ENCODE measurements around the gene DLGAP1.

The DLGAP1 gene

DNA sequence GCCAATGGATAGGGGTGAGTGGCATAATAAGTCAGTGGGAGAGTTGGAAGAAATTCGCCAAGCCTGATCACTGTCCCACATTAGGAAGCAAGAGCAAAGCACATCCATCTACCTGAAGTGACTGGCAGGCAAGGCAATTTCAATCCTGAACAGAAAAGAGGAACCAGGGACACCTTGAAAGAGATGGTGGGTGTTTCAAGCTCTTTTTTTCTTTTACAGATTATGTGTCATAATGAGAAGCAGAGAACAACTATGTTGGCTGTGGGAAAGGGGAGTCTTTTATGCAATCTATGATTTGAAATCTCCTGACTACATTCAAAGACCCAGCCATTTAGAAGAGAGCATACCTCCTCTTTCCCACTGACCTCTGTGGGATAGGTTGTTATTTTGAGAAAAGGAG, 941.6 kb downstream of the DLGAP1 start:
- no peak for DNase-seq

DNA sequence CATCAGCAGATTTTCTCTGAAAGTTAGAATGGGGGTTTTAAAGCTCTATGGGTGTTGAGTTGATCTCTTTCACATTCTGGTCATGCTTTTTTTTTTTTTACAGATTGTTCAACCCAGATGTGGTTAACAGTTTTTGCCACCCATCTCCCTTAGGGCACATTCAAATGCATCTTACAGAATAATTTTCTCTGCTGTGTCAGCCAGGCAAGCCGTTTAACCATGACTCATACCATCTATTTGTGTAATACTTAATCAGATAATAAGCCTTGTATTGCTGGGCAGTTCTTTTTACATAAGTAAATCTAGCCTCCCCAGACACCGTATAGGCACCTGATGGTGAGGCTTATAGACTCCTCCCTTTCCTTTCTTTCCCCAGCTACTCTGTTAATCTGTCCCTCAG, 943.1 kb downstream of the DLGAP1 start:
- DNase-seq, result no peak

DNA sequence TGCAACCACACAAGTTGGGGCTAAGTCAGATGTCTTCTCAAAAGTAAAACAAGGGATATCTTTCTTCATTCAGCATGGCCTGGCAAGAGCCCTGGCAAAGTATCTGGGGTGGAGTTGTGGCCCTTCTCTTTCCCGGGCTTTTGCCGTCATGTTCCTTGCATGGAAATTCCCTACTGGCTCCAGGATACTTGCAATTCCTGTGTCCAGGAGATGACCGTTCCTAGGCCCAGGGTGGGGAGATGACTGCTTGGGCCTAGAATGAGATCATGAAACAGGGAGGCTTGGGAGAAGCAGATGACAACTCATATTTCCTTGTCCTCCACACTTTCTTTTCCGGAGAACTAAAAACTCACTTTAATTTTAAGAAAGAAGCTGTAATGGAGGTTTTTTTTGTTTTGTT, 944.2 kb downstream of the DLGAP1 start:
- DNase-seq, result no peak

DNA sequence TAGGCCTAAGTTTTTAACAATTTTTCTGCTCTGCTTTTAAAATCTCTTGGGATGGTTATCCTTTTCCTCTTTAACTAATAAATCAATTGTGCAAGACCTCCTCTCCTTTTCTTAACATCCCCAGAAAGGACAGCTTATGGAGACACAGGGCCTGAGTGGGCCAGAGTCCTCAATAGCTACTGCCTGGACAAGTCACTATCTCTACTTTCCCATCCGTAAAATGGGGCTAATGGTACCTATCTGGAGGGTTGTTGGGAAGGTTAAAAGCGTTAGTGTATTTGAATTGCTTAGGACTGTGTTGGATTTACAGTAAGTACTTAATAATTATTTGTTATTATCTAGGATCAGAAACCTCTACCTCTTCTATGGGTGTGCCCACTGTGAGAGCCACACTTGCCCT, 945.1 kb downstream of the DLGAP1 start:
- no peak for DNase-seq

DNA sequence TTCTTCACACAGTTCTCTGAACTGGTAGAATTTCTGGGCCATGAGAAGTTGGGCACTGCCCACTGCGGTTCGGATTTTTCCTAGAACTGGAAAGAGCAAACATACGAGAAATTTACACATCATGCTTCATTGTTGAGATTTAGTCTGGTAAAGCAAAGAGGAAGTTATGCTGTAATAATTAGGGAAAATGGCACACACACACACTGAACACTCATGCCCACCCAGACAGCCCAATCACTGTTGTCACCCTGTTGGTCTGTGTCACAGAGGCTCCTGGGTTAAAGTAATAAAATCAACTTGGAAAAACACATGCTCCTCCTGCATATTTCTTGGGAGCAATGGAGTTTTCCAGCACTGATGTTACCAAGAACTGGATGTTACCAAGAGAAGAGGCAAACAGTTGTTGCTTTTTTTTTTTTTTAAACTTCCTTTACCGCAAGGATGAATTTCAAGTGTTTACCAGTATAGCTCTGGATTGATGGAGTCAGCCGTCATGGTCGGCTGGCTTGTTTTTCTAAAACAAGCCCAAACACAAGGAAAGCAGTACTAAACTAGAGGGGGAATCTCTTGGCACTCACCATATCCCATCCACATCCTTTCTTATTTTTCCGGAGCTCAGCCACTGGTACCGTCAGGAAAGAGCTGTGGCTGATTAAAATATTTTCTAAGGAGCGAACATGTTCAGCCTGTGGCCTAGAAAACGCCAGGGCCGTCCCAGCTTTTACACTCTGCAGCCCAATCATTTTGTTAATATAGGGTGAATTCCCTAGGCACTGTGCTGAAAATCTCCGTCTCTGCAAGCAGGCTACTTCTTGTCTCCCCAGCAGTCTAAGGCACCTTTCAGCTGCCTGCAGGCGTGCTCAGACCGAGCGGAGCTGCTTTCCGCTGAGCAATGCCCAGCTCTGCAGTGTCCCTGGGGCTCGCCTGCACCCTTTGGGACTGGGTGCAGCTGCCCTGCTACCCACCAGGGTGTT, 946.2 kb downstream of the DLGAP1 start:
- DNase-seq, result no peak

DNA sequence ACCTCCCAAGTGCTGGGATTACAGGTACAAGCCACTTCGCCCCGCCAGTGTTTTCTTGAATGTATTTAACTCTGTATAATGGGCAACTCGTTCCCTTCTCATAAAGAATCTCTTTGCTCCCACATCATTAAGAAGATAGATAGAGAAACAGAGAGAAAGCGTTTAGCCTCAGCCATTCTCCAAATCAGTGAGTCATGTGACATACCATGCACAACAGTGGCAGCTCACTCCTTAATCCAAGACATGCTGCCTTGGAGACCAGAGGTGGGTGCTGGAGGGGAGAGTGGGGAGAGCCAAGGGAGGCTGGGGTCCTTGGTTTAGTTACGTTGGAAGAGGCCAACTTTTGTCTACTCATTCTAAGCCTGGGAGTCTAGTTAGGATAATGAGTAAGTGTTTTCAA, 950.5 kb downstream of the DLGAP1 start:
- DNase-seq, result no peak

DNA sequence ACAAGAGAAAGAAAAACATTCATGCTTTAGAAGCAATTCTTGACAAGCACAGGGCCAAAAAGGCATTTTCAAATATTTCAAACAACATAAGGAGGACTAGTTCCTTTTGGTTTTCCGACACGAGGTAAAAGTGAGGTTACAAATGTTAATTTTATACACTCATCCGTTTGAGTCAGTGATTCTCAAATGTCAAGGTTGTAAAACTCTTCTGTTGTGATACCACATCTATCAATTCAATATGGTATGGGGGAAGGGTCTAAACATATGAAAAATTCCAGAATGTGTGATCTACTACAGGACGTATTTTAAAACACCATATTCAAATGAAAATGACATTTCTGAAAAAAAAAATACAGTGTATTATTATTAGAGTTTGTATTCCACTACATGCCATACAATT, 952.5 kb downstream of the DLGAP1 start:
- DNase-seq, result no peak

DNA sequence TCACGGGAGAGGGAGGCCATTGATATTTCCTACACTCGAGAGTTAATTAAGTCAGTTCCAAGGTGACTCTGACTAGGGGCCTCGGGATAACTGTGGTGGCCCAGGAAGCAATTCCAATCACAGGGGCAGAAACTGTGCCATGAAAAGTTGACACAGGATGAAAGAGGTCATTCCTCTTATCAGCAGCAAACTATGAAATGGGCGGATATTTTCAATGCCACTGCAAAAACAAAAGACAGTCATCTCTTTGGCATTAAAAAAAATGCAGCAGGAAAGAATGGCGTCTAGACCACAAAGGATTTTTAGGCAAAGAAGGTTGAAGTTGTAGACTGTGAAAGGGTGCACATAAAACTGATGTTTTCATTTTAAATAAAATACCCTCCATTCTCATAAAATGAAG, 955.1 kb downstream of the DLGAP1 start:
- DNase-seq, result no peak

DNA sequence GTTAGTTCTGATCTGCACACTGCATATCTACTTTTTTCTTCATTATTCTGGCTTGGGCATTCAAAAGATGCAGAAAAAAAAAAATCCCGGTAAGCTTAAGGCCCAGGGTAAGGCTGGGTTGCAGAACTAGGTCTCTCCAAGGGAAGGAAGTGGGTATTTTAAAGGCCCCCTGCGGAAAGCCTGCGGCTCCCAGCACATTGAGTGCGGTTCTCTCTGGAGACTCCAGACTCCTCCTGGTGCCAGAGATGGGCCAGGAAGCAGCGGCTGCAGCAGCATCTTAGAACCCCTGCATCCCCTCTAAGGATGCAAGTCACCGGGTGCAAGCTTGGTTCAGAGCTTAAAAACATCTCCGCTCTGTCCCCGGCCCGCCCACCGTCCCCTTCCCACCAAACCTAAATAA, 955.6 kb downstream of the DLGAP1 start:
- DNase-seq, result no peak

DNA sequence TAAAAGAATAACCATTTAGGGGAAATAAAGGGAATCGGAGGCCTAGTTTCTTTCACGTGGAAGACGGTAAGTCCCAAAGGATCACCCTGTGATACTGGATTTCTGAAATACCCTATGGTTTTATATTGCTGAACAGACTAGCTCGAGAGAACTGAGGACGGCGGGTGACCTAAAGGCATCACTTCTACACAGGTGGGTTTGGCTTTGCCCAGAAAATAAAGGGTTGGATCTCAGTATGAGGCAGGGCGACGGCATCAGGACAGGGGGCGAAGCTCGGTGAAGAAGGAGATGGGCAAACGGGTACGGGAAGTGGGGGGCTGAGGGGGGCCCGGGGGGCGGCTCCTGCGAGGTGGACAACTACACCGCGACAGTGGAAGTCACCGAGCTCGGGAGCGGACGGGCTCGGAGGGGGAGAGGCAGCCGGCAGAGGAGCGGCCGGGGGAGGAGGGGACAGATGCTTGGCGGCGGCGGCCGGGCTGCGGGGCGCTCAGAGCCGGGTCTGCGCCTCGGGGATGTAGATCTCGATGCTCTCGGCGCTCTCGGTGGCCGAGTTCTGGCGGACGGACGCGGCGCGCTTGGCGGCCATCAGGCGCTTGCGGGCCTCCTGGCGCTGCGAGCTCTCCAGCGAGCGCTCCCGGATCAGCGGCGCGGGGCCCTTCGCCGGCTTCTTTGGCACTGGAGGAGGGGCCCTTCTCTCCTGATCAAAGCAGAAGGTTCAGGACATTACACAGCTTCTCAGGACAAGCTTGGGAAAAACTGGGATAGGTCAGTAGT, 956.2 kb downstream of the DLGAP1 start:
- no peak for DNase-seq

DNA sequence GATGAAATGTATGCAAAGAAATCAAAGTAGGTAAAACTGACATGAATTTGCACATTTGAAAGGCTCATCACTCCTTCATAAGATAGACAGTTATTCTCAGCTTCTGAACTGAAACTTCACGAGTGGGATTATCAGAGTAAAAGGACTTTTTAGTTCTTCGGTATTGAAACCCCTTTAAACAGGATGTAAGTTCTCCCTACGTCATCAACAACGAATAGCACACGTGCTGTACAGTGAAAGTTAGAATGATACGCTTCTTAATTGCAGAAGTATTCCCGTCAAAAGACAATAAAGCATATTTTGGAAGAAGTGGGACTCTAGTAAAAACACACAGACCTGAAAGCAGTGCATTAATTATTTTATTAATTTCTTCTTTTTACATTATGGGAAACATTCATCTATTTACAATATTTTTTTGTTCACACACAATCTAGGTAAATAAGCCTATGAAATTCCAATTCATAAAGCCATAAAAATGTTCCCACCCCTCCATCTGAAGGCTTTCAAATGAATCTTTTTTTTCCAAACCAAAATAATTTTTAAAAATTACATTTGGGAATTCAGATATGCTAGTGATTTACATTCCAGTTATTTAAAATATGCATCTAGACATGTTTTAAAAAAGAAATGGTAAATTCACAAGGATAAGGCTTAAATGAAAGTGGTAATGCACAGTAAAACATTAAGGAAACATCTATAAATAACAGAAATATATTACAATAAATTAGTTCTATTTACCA, 959.2 kb downstream of the DLGAP1 start:
- no peak for DNase-seq

DNA sequence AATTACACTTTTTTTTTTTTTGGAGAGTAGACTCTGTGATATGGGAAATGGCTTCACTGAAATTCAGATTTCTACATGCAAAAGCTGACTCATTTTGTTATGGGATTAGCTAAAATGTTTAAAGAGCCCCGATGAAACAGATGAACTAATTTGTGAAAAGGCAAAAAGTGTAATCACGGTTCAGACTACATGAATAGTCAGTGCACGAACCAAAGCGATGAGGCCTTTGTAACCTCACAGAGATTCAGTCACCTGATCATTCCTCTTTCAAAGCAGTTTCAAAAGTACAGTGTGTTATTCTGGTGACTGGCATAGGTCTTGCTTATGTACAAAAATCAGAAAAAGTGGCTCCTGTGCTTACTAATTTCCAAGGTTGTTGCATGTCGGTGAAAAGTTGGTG, 960.5 kb downstream of the DLGAP1 start:
- no peak for DNase-seq

DNA sequence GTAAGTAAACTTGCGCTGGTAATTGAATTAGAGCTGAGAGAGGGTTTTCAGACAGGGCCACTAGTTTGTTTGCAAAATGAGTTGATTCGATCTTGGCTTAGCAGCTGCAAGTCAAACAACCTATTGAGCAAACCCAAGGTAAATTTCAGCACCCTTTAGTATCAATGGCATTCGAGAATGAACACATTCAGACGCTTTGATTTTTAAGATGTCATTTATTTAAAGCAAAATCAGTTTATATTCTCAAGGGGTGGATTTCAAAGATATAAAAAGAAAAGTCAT, 960.9 kb downstream of the DLGAP1 start:
- DNase-seq, result no peak

DNA sequence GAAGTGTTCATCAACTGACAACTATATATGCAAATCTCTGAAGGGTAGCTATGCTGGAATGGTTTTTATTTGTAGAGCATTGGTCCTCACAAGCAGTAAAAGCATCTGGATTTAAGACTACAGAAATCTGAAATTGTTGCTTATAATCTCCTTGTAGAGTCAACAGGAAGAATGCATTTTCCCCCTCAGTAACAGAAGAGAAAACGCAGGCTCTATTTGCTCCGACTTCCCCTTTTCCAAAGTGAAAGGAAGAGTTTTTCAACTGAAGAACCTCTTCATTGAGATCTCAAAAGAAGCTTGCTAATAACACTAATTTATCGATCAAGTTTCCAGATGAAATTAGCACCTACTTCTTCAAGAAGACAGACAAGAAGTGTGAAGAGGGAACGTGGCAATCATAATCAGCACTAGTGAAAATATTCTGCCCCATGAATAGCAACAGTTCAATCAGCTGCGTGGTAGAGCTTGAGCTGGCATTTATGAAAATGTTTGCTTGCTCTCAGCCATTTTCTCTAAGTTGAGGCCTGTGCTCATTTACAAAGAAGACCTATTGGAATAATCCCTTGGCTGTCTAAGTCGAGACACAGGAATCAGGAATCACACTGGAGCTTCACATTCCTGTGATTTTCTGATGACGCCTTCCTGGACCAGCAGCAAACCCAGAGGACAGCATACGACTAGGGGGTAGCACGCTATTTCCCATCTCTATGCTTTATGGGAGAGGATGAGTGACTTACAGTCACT, 961.4 kb downstream of the DLGAP1 start:
- no peak for DNase-seq

DNA sequence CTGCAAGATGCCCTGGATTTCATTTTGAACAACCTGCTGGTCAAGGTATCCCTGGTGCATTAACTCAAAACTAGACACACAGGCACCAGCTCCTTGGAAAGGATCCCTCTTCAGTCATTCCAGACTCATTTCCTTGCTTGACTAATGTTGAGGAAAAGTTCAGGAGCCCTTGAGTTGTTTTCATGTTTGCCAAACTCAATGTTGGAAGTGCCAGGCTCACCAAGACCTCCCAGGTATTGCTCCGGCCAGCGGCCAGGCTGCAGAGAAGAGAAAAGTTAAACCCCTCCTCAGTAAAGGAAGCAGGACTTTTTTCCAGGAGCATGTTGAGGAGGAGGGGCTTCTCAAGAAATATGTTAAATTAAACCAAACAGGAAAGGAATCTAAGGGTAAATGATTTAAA, 962.4 kb downstream of the DLGAP1 start:
- DNase-seq, result no peak

DNA sequence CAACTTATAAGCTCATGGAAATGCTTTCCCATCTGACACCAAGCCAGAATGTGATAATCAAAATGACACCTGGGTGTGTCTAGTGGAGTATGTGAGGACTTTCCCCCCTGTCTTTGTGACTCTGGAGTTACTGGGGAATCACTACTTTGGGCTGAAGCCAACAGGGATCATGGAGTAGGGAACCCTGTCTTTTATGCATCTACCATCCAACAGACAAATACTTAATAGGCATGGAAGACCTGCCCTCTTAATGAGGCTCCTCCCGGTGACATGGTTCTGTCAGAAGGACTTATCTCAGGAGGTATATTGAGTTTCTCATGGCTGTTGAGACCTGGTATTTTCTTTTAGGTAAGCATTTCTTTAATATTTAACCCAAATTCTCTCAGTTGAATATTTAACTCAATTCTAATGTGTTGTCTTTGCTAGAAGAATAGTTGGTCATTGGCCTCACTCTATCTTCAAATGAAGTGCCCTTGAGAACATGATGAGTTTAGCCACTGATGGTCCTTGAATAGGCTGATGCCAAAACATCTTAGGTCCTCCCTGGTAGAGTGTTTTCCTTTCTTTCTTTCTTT, 963.0 kb downstream of the DLGAP1 start:
- no peak for DNase-seq

DNA sequence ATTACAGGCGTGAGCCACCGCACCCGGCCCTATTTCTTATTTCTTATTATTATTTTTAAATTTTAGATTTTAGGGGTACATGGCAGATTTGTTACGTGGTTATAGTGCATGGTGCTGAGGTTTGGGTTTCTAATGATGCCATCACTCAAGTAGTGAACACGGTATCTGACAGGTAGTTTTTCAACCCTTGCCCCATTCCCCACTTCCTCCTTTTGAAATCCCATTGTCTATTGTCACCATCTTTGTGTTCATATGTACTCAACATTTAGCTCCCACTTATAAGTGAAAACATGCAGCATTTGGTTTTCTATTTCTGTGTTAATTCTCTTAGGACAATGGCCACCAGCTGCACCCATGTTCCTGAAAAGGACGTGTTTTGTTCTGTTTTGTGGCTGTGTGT, 965.6 kb downstream of the DLGAP1 start:
- no peak for DNase-seq

DNA sequence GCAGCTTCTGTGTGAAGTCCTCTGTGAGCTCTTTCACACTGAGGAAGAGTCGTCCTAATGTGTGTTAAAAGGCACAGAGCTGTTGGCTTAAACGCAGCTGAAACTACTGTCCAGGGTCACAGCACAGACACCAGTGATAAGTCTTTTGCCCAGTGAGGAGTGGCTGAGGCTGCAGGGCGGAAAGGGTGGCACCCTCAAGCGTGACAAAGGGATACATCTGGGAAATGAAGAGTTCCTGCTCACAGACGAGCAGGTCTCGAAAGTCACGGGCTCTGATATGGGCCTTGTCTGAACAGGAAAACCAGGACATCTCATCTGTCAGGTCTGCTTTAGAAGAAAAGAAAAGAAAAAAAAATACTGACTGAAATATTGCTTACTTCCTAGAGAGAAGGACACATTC, 968.6 kb downstream of the DLGAP1 start:
- DNase-seq, result no peak

DNA sequence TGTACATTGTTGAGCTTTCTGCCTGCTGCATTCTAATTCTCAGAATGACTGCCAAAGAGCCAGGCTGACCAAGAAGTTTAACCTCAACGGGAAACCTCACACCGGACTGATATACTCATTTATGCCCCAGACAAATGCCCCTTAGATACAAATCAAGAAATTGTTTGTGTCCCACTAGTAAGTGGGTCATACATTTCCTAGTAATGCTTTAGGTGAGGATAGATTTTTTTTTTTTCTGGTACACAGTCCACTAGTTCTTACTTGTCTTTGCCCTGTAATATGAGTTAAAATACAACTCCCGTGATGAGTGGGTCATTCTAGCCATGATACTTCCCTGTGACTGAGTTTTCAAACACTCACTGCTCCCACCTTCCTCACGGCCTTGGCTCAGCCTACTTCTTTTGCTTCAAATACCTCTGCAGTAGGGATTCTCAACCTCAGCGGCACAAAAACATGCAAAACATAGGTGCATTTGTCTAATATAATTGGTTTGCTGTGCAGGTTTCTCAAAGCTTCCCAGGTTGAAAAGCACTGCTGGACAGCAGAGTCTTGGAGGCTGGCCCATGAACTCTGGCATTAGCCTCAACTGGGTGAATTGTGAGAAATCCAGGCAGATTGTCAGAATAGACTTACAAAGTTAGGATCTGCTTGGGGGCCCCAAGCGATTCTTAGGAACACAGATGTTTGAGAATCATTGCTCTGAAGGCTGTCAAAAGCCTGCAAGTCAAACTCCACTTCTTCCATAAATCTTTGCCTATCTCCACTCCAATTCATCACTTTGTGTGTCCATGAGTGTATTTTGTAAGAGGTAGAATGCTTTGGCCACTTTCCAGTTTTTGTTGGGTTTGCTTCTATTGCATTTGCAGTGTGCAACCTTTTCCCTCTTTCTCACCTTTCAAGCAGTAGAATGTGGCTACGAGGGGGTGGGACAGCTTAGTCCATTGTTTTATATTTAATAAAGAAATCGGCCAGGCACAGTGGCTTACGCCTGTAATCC, 969.7 kb downstream of the DLGAP1 start:
- no peak for DNase-seq

DNA sequence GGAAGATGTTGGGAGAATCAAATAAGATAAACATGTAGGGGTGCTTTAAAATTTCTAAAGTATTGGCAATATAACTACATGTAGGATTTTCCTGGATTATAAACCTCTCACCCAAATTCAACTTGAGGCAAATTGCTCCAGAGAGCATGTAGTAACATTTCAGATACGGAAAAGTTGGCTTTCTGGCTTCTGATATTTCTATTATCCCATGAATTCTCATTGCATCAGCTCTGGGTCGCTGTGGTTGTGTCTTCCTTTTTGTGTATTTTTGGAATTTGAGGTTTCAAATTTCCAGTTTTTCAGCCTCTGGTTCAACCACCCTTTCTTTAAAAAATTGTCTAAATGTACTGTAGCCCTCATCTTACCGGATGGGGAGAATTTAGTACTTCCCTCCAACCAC, 972.8 kb downstream of the DLGAP1 start:
- no peak for DNase-seq

DNA sequence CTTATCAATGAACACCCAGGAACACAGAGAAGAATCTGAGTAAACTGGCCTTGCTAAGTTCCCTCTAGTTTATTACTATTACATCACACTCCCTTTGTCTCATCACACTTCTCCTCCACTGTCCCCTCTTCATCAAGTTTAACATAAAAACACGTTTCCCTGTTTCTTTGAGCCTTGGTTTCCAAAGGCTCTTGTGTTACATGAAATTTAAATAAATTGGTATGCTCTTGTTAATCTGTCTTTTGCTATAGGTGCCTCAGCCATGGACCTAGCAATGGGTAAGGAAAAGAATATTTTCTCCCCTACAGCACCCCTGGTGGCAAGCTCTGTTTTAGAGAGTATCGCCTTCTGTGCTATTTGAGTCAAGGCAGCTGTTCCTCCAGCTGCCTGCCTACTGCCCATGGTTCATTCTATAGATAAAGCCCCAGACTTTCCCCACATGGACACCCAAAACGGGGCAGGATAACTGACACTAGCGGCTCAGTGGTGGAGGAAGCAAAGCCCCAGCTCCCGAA, 973.4 kb downstream of the DLGAP1 start:
- DNase-seq, result no peak

Measured in activated gamma-delta T cell (primary cell).